Left kidney (tissue), 2 donors: ENCODE results near the gene MAP2K1. TPM values are rescaled to one million over a fixed set of nuclear protein-coding genes. Genes with fewer than 3 reads are reported as not detected.
A peak's percentile ranks its signal among the peaks of the same experiment; 100 is the strongest.
"Not testable (repeated sequence)": the region's sequence is repeated elsewhere in the genome, so short reads cannot be mapped to it uniquely, and the experiment has no call there.

Source experiments
- DNase-seq: peaks from one replicate; pipeline ENCODE4 v3.0.0-alpha.2; 2013
- polyA plus RNA-seq: library from polyadenylated mRNA; unstranded; fragments of 120-200 nt; gene quantifications from one replicate; pipeline ENCODE4 v1.2.1, GENCODE V29; 2013; ENCODE audit not compliant: insufficient read length

The MAP2K1 gene
- polyA plus RNA-seq, 1 donor, result 52.0 TPM

GRCh38 chr15:66389859-66390381 lies 3.2 kb downstream of the MAP2K1 start:
- DNase-seq, result no peak

- DNase-seq, result no peak
Measured at GRCh38 chr15:66390678-66391077, 4.0 kb downstream of the MAP2K1 start.

- DNase-seq, result not testable (repeated sequence)
Measured at GRCh38 chr15:66393037-66393436, 6.3 kb downstream of the MAP2K1 start.

- no peak for DNase-seq
Measured at GRCh38 chr15:66394472-66394871, 7.8 kb downstream of the MAP2K1 start.

GRCh38 chr15:66394915-66395314 lies 8.2 kb downstream of the MAP2K1 start:
- no peak for DNase-seq

GRCh38 chr15:66399276-66399675 lies 12.6 kb downstream of the MAP2K1 start:
- no peak for DNase-seq

GRCh38 chr15:66400351-66400774 lies 13.7 kb downstream of the MAP2K1 start:
- DNase-seq, result no peak

GRCh38 chr15:66401130-66402021 lies 14.7 kb downstream of the MAP2K1 start:
- no peak for DNase-seq

GRCh38 chr15:66402761-66403284 lies 16.1 kb downstream of the MAP2K1 start:
- no peak for DNase-seq

GRCh38 chr15:66403323-66403722 lies 16.6 kb downstream of the MAP2K1 start:
- DNase-seq, result no peak

- DNase-seq, result no peak
Measured at GRCh38 chr15:66404122-66404521, 17.4 kb downstream of the MAP2K1 start.

GRCh38 chr15:66404532-66404931 lies 17.8 kb downstream of the MAP2K1 start:
- DNase-seq, result peak; percentile 45

GRCh38 chr15:66405007-66405406 lies 18.3 kb downstream of the MAP2K1 start:
- no peak for DNase-seq

- DNase-seq, result peak; percentile 51
Measured at GRCh38 chr15:66405615-66406014, 18.9 kb downstream of the MAP2K1 start.

- no peak for DNase-seq
Measured at GRCh38 chr15:66408254-66408653, 21.5 kb downstream of the MAP2K1 start.

GRCh38 chr15:66408675-66409282 lies 22.1 kb downstream of the MAP2K1 start:
- DNase-seq, result no peak

- DNase-seq, result no peak
Measured at GRCh38 chr15:66409565-66410108, 22.9 kb downstream of the MAP2K1 start.

GRCh38 chr15:66411190-66411589 lies 24.5 kb downstream of the MAP2K1 start:
- no peak for DNase-seq

- DNase-seq, result no peak
Measured at GRCh38 chr15:66412220-66412619, 25.5 kb downstream of the MAP2K1 start.

- DNase-seq, result no peak
Measured at GRCh38 chr15:66413579-66413978, 26.9 kb downstream of the MAP2K1 start.

- no peak for DNase-seq
Measured at GRCh38 chr15:66415360-66415759, 28.6 kb downstream of the MAP2K1 start.

- DNase-seq, result no peak
Measured at GRCh38 chr15:66417736-66418135, 31.0 kb downstream of the MAP2K1 start.

GRCh38 chr15:66419471-66419870 lies 32.8 kb downstream of the MAP2K1 start:
- no peak for DNase-seq
